Osteoblast (primary cell): Measurements from ENCODE around the gene KRTAP5-2. TPM values are rescaled to one million over a fixed set of nuclear protein-coding genes. Genes with fewer than 3 reads are reported as not detected.
A peak's percentile ranks its signal among the peaks of the same experiment; 100 is the strongest.

Source experiments
- DNase-seq: peaks from one replicate; pipeline ENCODE4 v3.0.0; 2011; ENCODE audit warnings: low spot score, mixed read lengths; ENCODE audit not compliant: insufficient read length; ENCODE audit errors: missing footprints
- H2AFZ ChIP-seq: 2 replicates; pipeline ENCODE4 v1.6.0; 2011; ENCODE audit warnings: mild to moderate bottlenecking, low read length
- H3K27ac ChIP-seq: 2 replicates; pipeline ENCODE4 v1.5.1; 2011; ENCODE audit warnings: mild to moderate bottlenecking, low read depth, low read length, moderate library complexity
- H3K27me3 ChIP-seq: 2 replicates; pipeline ENCODE4 v1.6.0; 2012; ENCODE audit warnings: mild to moderate bottlenecking, control low read depth, inconsistent platforms, low read length, moderate library complexity; ENCODE audit not compliant: insufficient read depth
- H3K36me3 ChIP-seq: 2 replicates; pipeline ENCODE4 v1.5.1; 2011; ENCODE audit warnings: mild to moderate bottlenecking, low read length, control low read depth, moderate library complexity; ENCODE audit not compliant: insufficient read depth
- H3K4me1 ChIP-seq: 2 replicates; pipeline ENCODE4 v1.5.1; 2011; ENCODE audit warnings: mild to moderate bottlenecking, low read length, control low read depth, moderate library complexity; ENCODE audit not compliant: insufficient read depth
- H3K4me2 ChIP-seq: 2 replicates; pipeline ENCODE4 v1.6.0; 2011; ENCODE audit warnings: mild to moderate bottlenecking, low read length; ENCODE audit not compliant: insufficient read depth
- H3K4me3 ChIP-seq: fragments of 200-600 bp; sonication (generic); 3 replicates; pipeline ENCODE4 v1.5.1; 2012; ENCODE audit warnings: mild to moderate bottlenecking, low read length, inconsistent platforms; ENCODE audit not compliant: insufficient read depth
- H3K79me2 ChIP-seq: 2 replicates; pipeline ENCODE4 v1.6.0; 2012; ENCODE audit warnings: mild to moderate bottlenecking, low read length, control low read depth, inconsistent platforms; ENCODE audit not compliant: insufficient read depth
- H3K9me3 ChIP-seq: 2 replicates; pipeline ENCODE4 v1.5.1; 2011; ENCODE audit warnings: low read depth, low read length, control low read depth
- H4K20me1 ChIP-seq: 2 replicates; pipeline ENCODE4 v1.6.0; 2012; ENCODE audit warnings: mild to moderate bottlenecking, low read length, control low read depth; ENCODE audit not compliant: insufficient read depth
- total RNA-seq: library from RNA; depleted of rRNA; stranded (reverse); fragments of >200 nt; gene quantifications from 2 replicates; pipeline ENCODE4 v1.2.3, GENCODE V29; 2012
- TF ChIP-seq, protein P1 (sequence below): IDR thresholded peaks from 2 replicates; pipeline ENCODE4 v1.5.1; 2011; ENCODE audit warnings: mild to moderate bottlenecking, low read depth, low read length, moderate library complexity; ENCODE audit errors: extremely low read depth

KRTAP5-2 gene
- total RNA-seq, 1 donor = not detected

DNA sequence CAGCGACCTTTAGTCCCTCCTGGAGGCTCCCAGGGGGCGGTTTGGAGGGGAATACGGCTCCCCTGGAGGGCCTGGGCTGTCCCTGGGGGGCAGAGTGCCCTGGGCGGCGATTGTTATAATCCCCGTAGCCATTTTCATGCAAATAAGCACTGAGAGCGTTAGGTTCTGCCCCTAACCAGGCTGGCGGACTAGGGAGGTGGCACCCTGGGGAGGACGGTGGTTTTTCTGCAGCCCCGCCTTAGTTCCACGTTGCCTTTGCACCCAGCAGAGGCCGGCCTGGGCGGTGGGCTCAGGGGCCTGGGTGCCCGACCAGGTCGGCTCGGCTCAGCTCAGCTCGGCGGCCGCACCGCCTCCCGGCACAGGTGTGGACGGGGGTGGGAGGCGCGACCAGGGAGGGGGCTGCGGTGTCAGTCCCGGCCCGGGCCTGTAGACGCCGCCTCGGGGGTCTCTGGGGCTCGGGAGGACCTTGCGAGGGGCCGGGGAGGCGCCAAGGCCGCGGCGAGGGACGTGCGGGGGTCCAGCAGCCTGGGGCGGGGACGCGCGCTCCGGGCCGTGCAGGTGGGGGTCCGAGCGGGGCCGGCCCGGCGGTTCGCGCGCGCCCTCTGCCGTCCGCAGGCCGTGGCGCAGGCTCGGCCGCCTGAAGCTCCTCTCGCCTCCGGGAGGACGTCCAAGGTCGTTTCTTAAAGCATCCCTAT, 23.7 kb downstream of the KRTAP5-2 start:
- Histone ChIP-seq H2AFZ (no peak overlapping the region), H3K9me3 (peaks cover 5% of the 10 kb centered on the region), H3K27me3 (peaks cover 39% of the 10 kb centered on the region), H3K27ac (no peak overlapping the region), H4K20me1 (peaks cover 12% of the 10 kb centered on the region), H3K4me3 (no peak overlapping the region), H3K36me3 (no peaks in the 10 kb centered on the region), H3K79me2 (no peaks in the 10 kb centered on the region), H3K4me1 (no peaks in the 10 kb centered on the region), H3K4me2 (no peak overlapping the region)
- TF ChIP-seq, protein P1, sequence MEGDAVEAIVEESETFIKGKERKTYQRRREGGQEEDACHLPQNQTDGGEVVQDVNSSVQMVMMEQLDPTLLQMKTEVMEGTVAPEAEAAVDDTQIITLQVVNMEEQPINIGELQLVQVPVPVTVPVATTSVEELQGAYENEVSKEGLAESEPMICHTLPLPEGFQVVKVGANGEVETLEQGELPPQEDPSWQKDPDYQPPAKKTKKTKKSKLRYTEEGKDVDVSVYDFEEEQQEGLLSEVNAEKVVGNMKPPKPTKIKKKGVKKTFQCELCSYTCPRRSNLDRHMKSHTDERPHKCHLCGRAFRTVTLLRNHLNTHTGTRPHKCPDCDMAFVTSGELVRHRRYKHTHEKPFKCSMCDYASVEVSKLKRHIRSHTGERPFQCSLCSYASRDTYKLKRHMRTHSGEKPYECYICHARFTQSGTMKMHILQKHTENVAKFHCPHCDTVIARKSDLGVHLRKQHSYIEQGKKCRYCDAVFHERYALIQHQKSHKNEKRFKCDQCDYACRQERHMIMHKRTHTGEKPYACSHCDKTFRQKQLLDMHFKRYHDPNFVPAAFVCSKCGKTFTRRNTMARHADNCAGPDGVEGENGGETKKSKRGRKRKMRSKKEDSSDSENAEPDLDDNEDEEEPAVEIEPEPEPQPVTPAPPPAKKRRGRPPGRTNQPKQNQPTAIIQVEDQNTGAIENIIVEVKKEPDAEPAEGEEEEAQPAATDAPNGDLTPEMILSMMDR = peak; percentile 58
- DNase-seq = peak; percentile 94

DNA sequence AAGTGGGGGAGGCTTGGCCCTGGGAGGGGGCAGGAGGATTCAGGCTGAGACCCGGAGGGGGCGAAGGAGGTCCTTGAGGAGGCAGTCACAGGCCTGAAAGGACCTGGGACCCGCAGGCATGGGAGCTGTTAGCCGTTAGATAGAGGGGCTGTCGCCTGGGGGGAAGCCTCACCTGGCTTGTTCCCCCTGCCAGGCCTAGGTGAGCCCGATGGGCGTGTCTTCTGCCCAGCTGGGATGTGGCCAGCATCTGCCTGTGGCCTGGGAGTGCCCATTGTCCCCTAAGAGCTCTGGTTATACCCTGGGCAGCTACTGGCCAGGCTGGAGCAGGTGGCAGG, 24.2 kb downstream of the KRTAP5-2 start:
- H3K27me3 ChIP-seq = peaks cover 39% of the 10 kb centered on the region
- TF ChIP-seq, protein P1 = no peak
- no peak overlapping the region for H3K27ac ChIP-seq
- H3K36me3 ChIP-seq = no peaks in the 10 kb centered on the region
- DNase-seq = peak; percentile 82
- peaks cover 5% of the 10 kb centered on the region for H3K9me3 ChIP-seq
- H3K4me3 ChIP-seq = no peak overlapping the region
- no peaks in the 10 kb centered on the region for H3K4me1 ChIP-seq
- no peaks in the 10 kb centered on the region for H3K79me2 ChIP-seq
- H2AFZ ChIP-seq = no peak overlapping the region
- peaks cover 16% of the 10 kb centered on the region for H4K20me1 ChIP-seq
- H3K4me2 ChIP-seq = no peak overlapping the region

DNA sequence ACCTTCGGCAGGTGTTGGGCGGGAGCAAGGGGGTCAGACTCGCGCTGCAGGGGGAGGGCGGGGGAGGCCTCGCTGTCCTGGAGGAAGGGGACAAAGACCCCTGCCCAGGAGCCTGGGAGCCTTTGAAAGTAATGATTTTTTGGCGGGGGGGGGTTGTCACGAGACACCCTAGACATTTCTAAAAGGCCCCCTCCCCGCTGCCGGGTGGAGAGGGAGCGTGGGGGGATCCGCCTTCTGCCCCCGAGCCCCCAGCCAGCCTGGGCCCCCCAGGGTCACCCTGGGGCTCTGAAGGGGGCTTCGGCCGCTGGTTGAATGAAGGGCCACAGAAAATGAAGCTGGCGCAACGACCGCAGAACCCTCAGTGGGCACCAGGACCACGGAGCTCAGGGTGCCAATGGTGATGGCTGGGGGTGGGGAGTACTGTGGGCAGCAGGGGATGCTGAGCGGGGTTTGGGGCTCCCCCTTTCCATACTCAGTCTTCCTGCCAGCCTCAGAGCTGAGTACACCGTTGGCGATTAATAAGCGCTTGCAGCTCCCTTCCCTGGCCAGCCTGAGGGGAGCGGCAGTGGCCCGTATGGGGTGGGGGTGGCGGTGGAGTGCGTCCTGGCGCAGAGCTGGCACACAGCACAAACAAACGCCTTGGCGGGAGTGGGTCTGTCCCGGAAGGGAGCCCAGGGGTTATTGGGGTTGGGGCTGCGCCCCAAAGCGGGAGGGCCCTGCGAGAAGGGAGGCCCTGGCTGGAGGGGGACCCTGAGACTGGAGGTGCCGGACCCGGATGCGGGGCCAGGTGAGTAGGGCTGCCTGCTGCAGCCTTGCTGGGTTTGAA, 24.8 kb downstream of the KRTAP5-2 start:
- H3K36me3 ChIP-seq = no peaks in the 10 kb centered on the region
- peaks cover 3% of the 10 kb centered on the region for H3K9me3 ChIP-seq
- H3K79me2 ChIP-seq = no peaks in the 10 kb centered on the region
- no peak overlapping the region for H3K4me2 ChIP-seq
- H3K27ac ChIP-seq = no peak overlapping the region
- H4K20me1 ChIP-seq = peaks cover 16% of the 10 kb centered on the region
- H3K4me3 ChIP-seq = no peak overlapping the region
- TF ChIP-seq, protein P1 = no peak
- peak; percentile 70 for DNase-seq
- peaks cover 37% of the 10 kb centered on the region for H3K27me3 ChIP-seq
- no peak overlapping the region for H2AFZ ChIP-seq
- H3K4me1 ChIP-seq = no peaks in the 10 kb centered on the region
